H9 (cell line): ENCODE data around the gene STK35. TPM values are rescaled to one million over a fixed set of nuclear protein-coding genes. Genes with fewer than 3 reads are reported as not detected.

ENCODE experiments used
- DNase-seq: peaks from one replicate; pipeline ENCODE4 v3.0.0-alpha.2; 2017
- H2AFZ ChIP-seq: one replicate; pipeline ENCODE4 v1.6.1; 2013; ENCODE audit warnings: mild to moderate bottlenecking, low read length, control low read depth, moderate library complexity
- H2AK5ac ChIP-seq: 2 replicates; pipeline ENCODE4 v1.6.1; 2013; ENCODE audit warnings: low read length, control low read depth, mixed read lengths; ENCODE audit not compliant: insufficient read length
- H2BK120ac ChIP-seq: one replicate; pipeline ENCODE4 v1.6.1; 2013; ENCODE audit warnings: low read depth, mild to moderate bottlenecking, low read length, control low read depth, inconsistent platforms; ENCODE audit not compliant: poor library complexity, severe bottlenecking
- H2BK12ac ChIP-seq: 2 replicates; pipeline ENCODE4 v1.6.1; 2013; ENCODE audit warnings: low read length, control low read depth, mixed read lengths, low read depth; ENCODE audit not compliant: insufficient read length
- H2BK15ac ChIP-seq: 2 replicates; pipeline ENCODE4 v1.6.1; 2013; ENCODE audit warnings: low read depth, low read length, control low read depth
- H2BK20ac ChIP-seq: one replicate; pipeline ENCODE4 v1.6.1; 2013; ENCODE audit warnings: low read depth, mild to moderate bottlenecking, low read length, control low read depth, inconsistent platforms; ENCODE audit not compliant: poor library complexity, severe bottlenecking
- H2BK5ac ChIP-seq: 2 replicates; pipeline ENCODE4 v1.6.1; 2013; ENCODE audit warnings: low read length, control low read depth, mixed read lengths; ENCODE audit not compliant: insufficient read length
- H3K14ac ChIP-seq: 2 replicates; pipeline ENCODE4 v1.6.1; 2013; ENCODE audit warnings: low read length, control low read depth; ENCODE audit not compliant: insufficient read depth
- H3K18ac ChIP-seq: 2 replicates; pipeline ENCODE4 v1.6.1; 2013; ENCODE audit warnings: low read depth, mild to moderate bottlenecking, mixed read lengths, low read length, control low read depth; ENCODE audit not compliant: insufficient read length
- H3K23ac ChIP-seq: 2 replicates; pipeline ENCODE4 v1.6.1; 2013; ENCODE audit warnings: low read length, control low read depth, mixed read lengths, low read depth; ENCODE audit not compliant: insufficient read length
- H3K23me2 ChIP-seq: 2 replicates; pipeline ENCODE4 v1.6.1; 2013; ENCODE audit warnings: low read depth, mild to moderate bottlenecking, mixed read lengths, low read length, control low read depth; ENCODE audit not compliant: insufficient read length, poor library complexity, severe bottlenecking
- H3K27ac ChIP-seq: 2 replicates; pipeline ENCODE4 v1.5.1; 2013; ENCODE audit warnings: low read length, control low read depth, mixed read lengths, low read depth; ENCODE audit not compliant: insufficient read length
- H3K27me3 ChIP-seq: 2 replicates; pipeline ENCODE4 v1.6.1; 2013; ENCODE audit warnings: low read length, control low read depth, inconsistent platforms; ENCODE audit not compliant: insufficient read depth
- H3K4ac ChIP-seq: 2 replicates; pipeline ENCODE4 v1.6.1; 2013; ENCODE audit warnings: low read depth, mild to moderate bottlenecking, control low read depth, inconsistent platforms, low read length, moderate library complexity
- H3K4me1 ChIP-seq: 2 replicates; pipeline ENCODE4 v1.6.1; 2013; ENCODE audit warnings: low read length, control low read depth, inconsistent platforms; ENCODE audit not compliant: insufficient read depth
- H3K4me2 ChIP-seq: 2 replicates; pipeline ENCODE4 v1.6.1; 2013; ENCODE audit warnings: low read length, control low read depth, mixed read lengths; ENCODE audit not compliant: insufficient read length, insufficient read depth
- H3K56ac ChIP-seq: 2 replicates; pipeline ENCODE4 v1.6.1; 2013; ENCODE audit warnings: low read depth, mild to moderate bottlenecking, mixed read lengths, low read length, control low read depth; ENCODE audit not compliant: insufficient read length
- H3K79me1 ChIP-seq: 2 replicates; pipeline ENCODE4 v1.6.1; 2013; ENCODE audit warnings: low read depth, mild to moderate bottlenecking, moderate library complexity, low read length, control low read depth, inconsistent platforms; ENCODE audit not compliant: insufficient read depth, poor library complexity, severe bottlenecking
- H3K79me2 ChIP-seq: 2 replicates; pipeline ENCODE4 v1.6.1; 2013; ENCODE audit warnings: low read length, control low read depth, inconsistent platforms; ENCODE audit not compliant: insufficient read depth
- H3K9ac ChIP-seq: 2 replicates; pipeline ENCODE4 v1.6.1; 2013; ENCODE audit warnings: low read length, control low read depth, mixed read lengths; ENCODE audit not compliant: insufficient read length; ENCODE audit errors: extremely low read depth
- H3K9me3 ChIP-seq: one replicate; pipeline ENCODE4 v1.6.1; 2013; ENCODE audit warnings: low read depth, low read length, inconsistent platforms; ENCODE audit not compliant: control insufficient read depth
- H3T11ph ChIP-seq: one replicate; pipeline ENCODE4 v1.6.1; 2013; ENCODE audit warnings: mild to moderate bottlenecking, low read length, control low read depth, inconsistent platforms
- H4K20me1 ChIP-seq: one replicate; pipeline ENCODE4 v1.6.1; 2013; ENCODE audit not compliant: control insufficient read depth, insufficient read length, insufficient read depth
- H4K5ac ChIP-seq: 2 replicates; pipeline ENCODE4 v1.6.1; 2013; ENCODE audit warnings: low read depth, mild to moderate bottlenecking, mixed read lengths, low read length, control low read depth; ENCODE audit not compliant: insufficient read length
- H4K8ac ChIP-seq: replicated peaks from 2 replicates; pipeline ENCODE4 v1.6.1; 2013; ENCODE audit warnings: low read length, control low read depth, mixed read lengths, low read depth; ENCODE audit not compliant: insufficient read length
- H4K91ac ChIP-seq: 2 replicates; pipeline ENCODE4 v1.6.1; 2013; ENCODE audit warnings: low read depth, mild to moderate bottlenecking, moderate library complexity, mixed read lengths, low read length, control low read depth; ENCODE audit not compliant: insufficient read length
- H3K27ac Mint-ChIP-seq, 3 experiments: 2 replicates in 2 of 3; 3 replicates in 1 of 3; pipeline ENCODE4 v1.8.0; 2020 to 2021; ENCODE audit warnings: mixed read lengths in 3 of 3, mild to moderate bottlenecking in 1 of 3, moderate library complexity in 1 of 3
- H3K27me3 Mint-ChIP-seq: 2 replicates; pipeline ENCODE4 v1.8.0; 2021; ENCODE audit warnings: low read depth, mild to moderate bottlenecking, moderate library complexity, mixed read lengths
- H3K36me3 Mint-ChIP-seq, 3 experiments: 2 replicates in 2 of 3; 3 replicates in 1 of 3; pipeline ENCODE4 v1.8.0; 2020 to 2021; ENCODE audit warnings: low read depth in 3 of 3, mixed read lengths in 3 of 3; ENCODE audit not compliant: insufficient read depth in 1 of 3
- H3K4me1 Mint-ChIP-seq, 2 experiments: 2 replicates each; pipeline ENCODE4 v1.8.0; 2020; ENCODE audit warnings: mixed read lengths in 2 of 2
- H3K4me3 Mint-ChIP-seq, 2 experiments: 2 replicates in 1 of 2; 3 replicates in 1 of 2; pipeline ENCODE4 v1.8.0; 2020 to 2021; ENCODE audit warnings: mild to moderate bottlenecking in 2 of 2, mixed read lengths in 2 of 2, moderate library complexity in 1 of 2
- H3K9me3 Mint-ChIP-seq, 2 experiments: 2 replicates in 1 of 2; 3 replicates in 1 of 2; pipeline ENCODE4 v1.8.0; 2020; ENCODE audit warnings: mild to moderate bottlenecking in 2 of 2, mixed read lengths in 2 of 2, moderate library complexity in 1 of 2
- WGBS: extraction: QIAGEN DNeasy Blood & Tissue Kit; methylation state at CpG from one replicate; pipeline ENCODE4 v1.1.7; 2013; ENCODE audit warnings: missing lambda C conversion rate, low lambda C conversion rate, mixed read lengths; ENCODE audit not compliant: insufficient read length; ENCODE audit errors: extremely low coverage; 5-methylcytosine and 5-hydroxymethylcytosine counted together
- total RNA-seq: library from RNA; stranded (reverse); gene quantifications from 2 replicates; pipeline ENCODE4 v1.2.1, GENCODE V29; 2021
- TF ChIP-seq, protein P1 (sequence below): fragments of 200-600 bp; sonication (generic); conservative IDR thresholded peaks from 3 replicates; pipeline ENCODE4 v1.8.0; 2021; ENCODE audit warnings: antibody characterized with exemption, mild to moderate bottlenecking

Gene STK35
- total RNA-seq, 1 experiment from 2014 or later: 66.2 TPM

DNA sequence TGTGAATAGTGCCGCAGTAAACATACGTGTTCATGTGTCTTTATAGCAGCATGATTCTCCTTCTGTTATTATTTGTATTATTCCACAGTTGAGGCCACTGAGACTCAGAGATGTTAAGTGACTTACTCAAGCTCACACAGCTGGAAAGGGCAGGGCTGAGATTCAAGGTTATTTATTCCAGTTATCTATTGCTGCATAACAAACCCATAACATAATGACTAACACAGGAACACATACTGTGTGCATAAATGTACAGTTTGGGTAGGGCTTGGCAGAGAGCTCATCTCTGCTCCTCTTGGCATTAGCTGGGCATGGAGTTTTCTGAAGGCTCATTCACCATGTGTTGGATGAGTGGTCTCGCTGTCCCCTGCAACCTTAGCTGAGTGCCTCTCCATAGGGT, 68.8 kb downstream of the STK35 start:
- no peak overlapping the region for H3K27ac ChIP-seq
- Mint-ChIP-seq H3K4me3 (no peak overlapping the region), H3K4me1 (peaks cover 3 to 7% of the 10 kb centered on the region in 2 experiments), H3K27me3 (peaks cover 18% of the 10 kb centered on the region), H3K9me3 (no peaks in the 10 kb centered on the region), H3K36me3 (no peaks in the 10 kb centered on the region), H3K27ac (no peak overlapping the region)
- H2AFZ ChIP-seq: no peak overlapping the region
- H3K79me2 ChIP-seq: no peaks in the 10 kb centered on the region
- no peak overlapping the region for H3K56ac ChIP-seq
- H3T11ph ChIP-seq: no peak overlapping the region
- H2BK5ac ChIP-seq: no peak overlapping the region
- H3K27me3 ChIP-seq: no peaks in the 10 kb centered on the region
- H3K9me3 ChIP-seq: no peaks in the 10 kb centered on the region
- H3K23ac ChIP-seq: no peak overlapping the region
- H4K20me1 ChIP-seq: no peaks in the 10 kb centered on the region
- no peaks in the 10 kb centered on the region for H3K23me2 ChIP-seq
- H3K79me1 ChIP-seq: no peaks in the 10 kb centered on the region
- no peak overlapping the region for H2AK5ac ChIP-seq
- H2BK15ac ChIP-seq: no peak overlapping the region
- no peak overlapping the region for H2BK120ac ChIP-seq
- H2BK12ac ChIP-seq: no peak overlapping the region
- no peak overlapping the region for H3K9ac ChIP-seq
- no peak overlapping the region for H4K91ac ChIP-seq
- H3K18ac ChIP-seq: no peak overlapping the region
- no peak overlapping the region for H3K4ac ChIP-seq
- no peak overlapping the region for H3K4me2 ChIP-seq
- H4K5ac ChIP-seq: no peak overlapping the region
- no peak overlapping the region for H4K8ac ChIP-seq
- no peak for DNase-seq
- TF ChIP-seq, protein P1, sequence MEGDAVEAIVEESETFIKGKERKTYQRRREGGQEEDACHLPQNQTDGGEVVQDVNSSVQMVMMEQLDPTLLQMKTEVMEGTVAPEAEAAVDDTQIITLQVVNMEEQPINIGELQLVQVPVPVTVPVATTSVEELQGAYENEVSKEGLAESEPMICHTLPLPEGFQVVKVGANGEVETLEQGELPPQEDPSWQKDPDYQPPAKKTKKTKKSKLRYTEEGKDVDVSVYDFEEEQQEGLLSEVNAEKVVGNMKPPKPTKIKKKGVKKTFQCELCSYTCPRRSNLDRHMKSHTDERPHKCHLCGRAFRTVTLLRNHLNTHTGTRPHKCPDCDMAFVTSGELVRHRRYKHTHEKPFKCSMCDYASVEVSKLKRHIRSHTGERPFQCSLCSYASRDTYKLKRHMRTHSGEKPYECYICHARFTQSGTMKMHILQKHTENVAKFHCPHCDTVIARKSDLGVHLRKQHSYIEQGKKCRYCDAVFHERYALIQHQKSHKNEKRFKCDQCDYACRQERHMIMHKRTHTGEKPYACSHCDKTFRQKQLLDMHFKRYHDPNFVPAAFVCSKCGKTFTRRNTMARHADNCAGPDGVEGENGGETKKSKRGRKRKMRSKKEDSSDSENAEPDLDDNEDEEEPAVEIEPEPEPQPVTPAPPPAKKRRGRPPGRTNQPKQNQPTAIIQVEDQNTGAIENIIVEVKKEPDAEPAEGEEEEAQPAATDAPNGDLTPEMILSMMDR: no peak
- H3K4me1 ChIP-seq: no peaks in the 10 kb centered on the region
- no peak overlapping the region for H3K14ac ChIP-seq
- H2BK20ac ChIP-seq: no peak overlapping the region
- no CpG with 5 or more reads among the region's 3 CpGs for WGBS
